ENCODE measurements around the gene LACRT. TPM values are rescaled to one million over a fixed set of nuclear protein-coding genes. Genes with fewer than 3 reads are reported as not detected.

The LACRT gene
- total and polyA plus RNA-seq, 2 of the 13 experiments (the other 11 are each of a cell fraction or from before 2014, with no cell fraction given), result not detected

DNA sequence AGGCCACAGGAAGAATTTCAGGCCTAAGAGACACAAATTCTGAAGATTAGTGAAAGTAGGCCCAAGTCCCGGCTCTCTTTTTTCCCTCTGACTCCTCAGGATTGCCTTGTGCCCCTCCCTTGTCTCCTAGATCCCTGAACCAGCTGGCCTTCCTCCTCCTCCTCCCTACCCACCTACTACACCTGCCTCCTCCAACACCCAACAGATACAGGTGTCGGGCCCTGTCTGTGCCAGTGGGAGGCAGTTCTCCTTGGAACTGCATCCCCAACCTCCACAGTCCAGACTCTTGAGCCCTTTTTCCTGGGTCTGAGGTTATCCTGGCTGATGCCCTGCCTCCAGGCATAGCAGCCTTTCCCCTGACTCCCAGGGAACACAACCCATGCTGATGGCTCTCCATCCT is 48.1 kb downstream of the LACRT start (continued):
- TF ChIP-seq, protein P1, sequence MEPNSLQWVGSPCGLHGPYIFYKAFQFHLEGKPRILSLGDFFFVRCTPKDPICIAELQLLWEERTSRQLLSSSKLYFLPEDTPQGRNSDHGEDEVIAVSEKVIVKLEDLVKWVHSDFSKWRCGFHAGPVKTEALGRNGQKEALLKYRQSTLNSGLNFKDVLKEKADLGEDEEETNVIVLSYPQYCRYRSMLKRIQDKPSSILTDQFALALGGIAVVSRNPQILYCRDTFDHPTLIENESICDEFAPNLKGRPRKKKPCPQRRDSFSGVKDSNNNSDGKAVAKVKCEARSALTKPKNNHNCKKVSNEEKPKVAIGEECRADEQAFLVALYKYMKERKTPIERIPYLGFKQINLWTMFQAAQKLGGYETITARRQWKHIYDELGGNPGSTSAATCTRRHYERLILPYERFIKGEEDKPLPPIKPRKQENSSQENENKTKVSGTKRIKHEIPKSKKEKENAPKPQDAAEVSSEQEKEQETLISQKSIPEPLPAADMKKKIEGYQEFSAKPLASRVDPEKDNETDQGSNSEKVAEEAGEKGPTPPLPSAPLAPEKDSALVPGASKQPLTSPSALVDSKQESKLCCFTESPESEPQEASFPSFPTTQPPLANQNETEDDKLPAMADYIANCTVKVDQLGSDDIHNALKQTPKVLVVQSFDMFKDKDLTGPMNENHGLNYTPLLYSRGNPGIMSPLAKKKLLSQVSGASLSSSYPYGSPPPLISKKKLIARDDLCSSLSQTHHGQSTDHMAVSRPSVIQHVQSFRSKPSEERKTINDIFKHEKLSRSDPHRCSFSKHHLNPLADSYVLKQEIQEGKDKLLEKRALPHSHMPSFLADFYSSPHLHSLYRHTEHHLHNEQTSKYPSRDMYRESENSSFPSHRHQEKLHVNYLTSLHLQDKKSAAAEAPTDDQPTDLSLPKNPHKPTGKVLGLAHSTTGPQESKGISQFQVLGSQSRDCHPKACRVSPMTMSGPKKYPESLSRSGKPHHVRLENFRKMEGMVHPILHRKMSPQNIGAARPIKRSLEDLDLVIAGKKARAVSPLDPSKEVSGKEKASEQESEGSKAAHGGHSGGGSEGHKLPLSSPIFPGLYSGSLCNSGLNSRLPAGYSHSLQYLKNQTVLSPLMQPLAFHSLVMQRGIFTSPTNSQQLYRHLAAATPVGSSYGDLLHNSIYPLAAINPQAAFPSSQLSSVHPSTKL (CRISPR knock-in tag; IDR thresholded peaks at IDR 0.05), result no peak
- no peak for TF ChIP-seq KMT2A (CRISPR knock-in tag; IDR thresholded peaks at IDR 0.05)

DNA sequence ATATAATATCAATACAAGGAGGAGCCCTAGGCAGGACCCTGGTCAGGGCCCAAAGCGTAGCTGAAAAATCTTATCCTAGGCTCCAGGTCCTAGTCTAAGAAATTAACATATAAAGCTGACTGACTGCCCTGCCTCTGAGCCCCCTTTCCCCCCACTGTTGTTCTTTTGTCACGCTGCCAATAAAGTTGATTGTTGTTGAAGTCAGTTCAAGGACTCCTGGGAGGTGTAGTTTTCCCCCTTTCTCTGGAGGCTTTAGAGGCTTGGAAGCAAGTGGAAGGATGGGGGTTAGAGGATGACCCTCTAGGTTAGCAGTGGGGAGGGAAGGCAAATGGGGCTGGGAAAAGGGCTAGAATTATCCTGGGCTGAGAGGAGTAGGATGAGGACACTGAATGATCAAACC is 49.5 kb downstream of the LACRT start:
- Histone ChIP-seq H3K9ac (ENCODE audit: insufficient read depth, low read depth, low read length) (no peak overlapping the region), H3K36me3 (replicated peaks in 1 of 2; ENCODE audit: control insufficient read depth in 1 of 2, insufficient read depth in 2 of 2, low read length in 2 of 2) (no peaks in the 10 kb centered on the region), H3K27ac (ENCODE audit: extremely low read length, insufficient read depth, low read length) (no peak overlapping the region), H3K4me2 (ENCODE audit: low read depth, low read length) (no peak overlapping the region), H3K4me1 (ENCODE audit: insufficient read depth, low read length) (peaks cover 14% of the 10 kb centered on the region), H3K27me3 (ENCODE audit: control insufficient read depth in 1 of 2, insufficient read depth in 2 of 2, low read length in 2 of 2) (peaks cover 4 to 66% of the 10 kb centered on the region in 2 experiments), H3K9me3 (ENCODE audit: low read length) (no peaks in the 10 kb centered on the region), H2AFZ (ENCODE audit: low read length) (no peak overlapping the region), H3K4me3 (replicated peaks in 1 of 3; ENCODE audit: insufficient read depth in 1 of 3, low read depth in 2 of 3, low read length in 3 of 3) (no peak overlapping the region), H4K20me1 (ENCODE audit: insufficient read depth, low read length) (0 out of 2 replicates have a peak, but pooled peaks cover 2% of the 10 kb centered on the region), H3K79me2 (ENCODE audit: insufficient read depth, low read length) (no peaks in the 10 kb centered on the region)
- ATAC-seq (no peak), DNase-seq (ENCODE audit: low spot score) (no peak), FAIRE-seq (no peak)
- no TSS peak for BruUV-seq (replicated peaks)
- CTCF ChIA-PET (ENCODE audit: low intra/inter-chr PET ratio, low total read pairs), result no interaction called here
- in situ Hi-C loops (cut with HindIII; ENCODE audit: extremely low pct_ligation_motif_present, low pct_unique_long_range_greater_than_20kb), result no loop called here
- POLR2A ChIA-PET, result no interaction called here
- 25% methylated on average over 2 of the region's 2 CpGs for WGBS (ENCODE audit: low lambda C conversion rate)
- intact Hi-C loops (cut with micrococcal nuclease; ENCODE audit: unreplicated experiment), result no loop called here
- TF ChIP-seq, protein P2, sequence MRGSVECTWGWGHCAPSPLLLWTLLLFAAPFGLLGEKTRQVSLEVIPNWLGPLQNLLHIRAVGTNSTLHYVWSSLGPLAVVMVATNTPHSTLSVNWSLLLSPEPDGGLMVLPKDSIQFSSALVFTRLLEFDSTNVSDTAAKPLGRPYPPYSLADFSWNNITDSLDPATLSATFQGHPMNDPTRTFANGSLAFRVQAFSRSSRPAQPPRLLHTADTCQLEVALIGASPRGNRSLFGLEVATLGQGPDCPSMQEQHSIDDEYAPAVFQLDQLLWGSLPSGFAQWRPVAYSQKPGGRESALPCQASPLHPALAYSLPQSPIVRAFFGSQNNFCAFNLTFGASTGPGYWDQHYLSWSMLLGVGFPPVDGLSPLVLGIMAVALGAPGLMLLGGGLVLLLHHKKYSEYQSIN (CRISPR knock-in tag; IDR thresholded peaks at IDR 0.05; ENCODE audit: borderline replicate concordance), result no peak
- TF ChIP-seq, protein P3, sequence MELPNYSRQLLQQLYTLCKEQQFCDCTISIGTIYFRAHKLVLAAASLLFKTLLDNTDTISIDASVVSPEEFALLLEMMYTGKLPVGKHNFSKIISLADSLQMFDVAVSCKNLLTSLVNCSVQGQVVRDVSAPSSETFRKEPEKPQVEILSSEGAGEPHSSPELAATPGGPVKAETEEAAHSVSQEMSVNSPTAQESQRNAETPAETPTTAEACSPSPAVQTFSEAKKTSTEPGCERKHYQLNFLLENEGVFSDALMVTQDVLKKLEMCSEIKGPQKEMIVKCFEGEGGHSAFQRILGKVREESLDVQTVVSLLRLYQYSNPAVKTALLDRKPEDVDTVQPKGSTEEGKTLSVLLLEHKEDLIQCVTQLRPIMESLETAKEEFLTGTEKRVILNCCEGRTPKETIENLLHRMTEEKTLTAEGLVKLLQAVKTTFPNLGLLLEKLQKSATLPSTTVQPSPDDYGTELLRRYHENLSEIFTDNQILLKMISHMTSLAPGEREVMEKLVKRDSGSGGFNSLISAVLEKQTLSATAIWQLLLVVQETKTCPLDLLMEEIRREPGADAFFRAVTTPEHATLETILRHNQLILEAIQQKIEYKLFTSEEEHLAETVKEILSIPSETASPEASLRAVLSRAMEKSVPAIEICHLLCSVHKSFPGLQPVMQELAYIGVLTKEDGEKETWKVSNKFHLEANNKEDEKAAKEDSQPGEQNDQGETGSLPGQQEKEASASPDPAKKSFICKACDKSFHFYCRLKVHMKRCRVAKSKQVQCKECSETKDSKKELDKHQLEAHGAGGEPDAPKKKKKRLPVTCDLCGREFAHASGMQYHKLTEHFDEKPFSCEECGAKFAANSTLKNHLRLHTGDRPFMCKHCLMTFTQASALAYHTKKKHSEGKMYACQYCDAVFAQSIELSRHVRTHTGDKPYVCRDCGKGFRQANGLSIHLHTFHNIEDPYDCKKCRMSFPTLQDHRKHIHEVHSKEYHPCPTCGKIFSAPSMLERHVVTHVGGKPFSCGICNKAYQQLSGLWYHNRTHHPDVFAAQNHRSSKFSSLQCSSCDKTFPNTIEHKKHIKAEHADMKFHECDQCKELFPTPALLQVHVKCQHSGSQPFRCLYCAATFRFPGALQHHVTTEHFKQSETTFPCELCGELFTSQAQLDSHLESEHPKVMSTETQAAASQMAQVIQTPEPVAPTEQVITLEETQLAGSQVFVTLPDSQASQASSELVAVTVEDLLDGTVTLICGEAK (IDR thresholded peaks at IDR 0.05), result peak; percentile 65
- TF ChIP-seq, protein P3 (CRISPR knock-in tag; IDR thresholded peaks at IDR 0.05), result peak; percentile 98
- TF ChIP-seq ZNF879 (CRISPR knock-in tag; IDR thresholded peaks at IDR 0.05), result no peak
- peak; percentile 51; the same call in 1 of the 2 replicates for TF ChIP-seq ZNF143 (CRISPR knock-in tag; IDR thresholded peaks at IDR 0.05)
- TF ChIP-seq ARHGAP35 (CRISPR knock-in tag; IDR thresholded peaks at IDR 0.05; ENCODE audit: borderline replicate concordance), result no peak
- TF ChIP-seq MAF1 (CRISPR knock-in tag; IDR thresholded peaks at IDR 0.05; ENCODE audit: borderline replicate concordance), result no peak
- TF ChIP-seq THAP11 (CRISPR knock-in tag; IDR thresholded peaks at IDR 0.05), result peak; percentile 89
